GM10248 (cell line): ENCODE results near the gene LSM12.
"Not testable (repeated sequence)": the region's sequence is repeated elsewhere in the genome, so short reads cannot be mapped to it uniquely, and the experiment has no call there.

Experiments used
- CTCF ChIA-PET: fragments of 300-600 bp; sonication (Branson Sonifier 250); formaldehyde crosslinking; extraction: SDS; loops from one replicate; lab custom pipeline; 2021; ENCODE audit warnings: antibody characterized with exemption; lab: Yijun Ruan, JAX
- POLR2A ChIA-PET: fragments of 350-650 bp; sonication (Branson Sonifier 250); formaldehyde crosslinking; extraction: SDS; loops from one replicate; lab custom pipeline; 2020; ENCODE audit warnings: antibody characterized with exemption; lab: Yijun Ruan, JAX
- DNase-seq: peaks from one replicate; pipeline ENCODE4 v3.0.0; 2012; ENCODE audit errors: extremely low spot score
- TF ChIP-seq, protein P1 (sequence below): IDR thresholded peaks from 2 replicates; pipeline ENCODE4 v1.5.1; 2012; ENCODE audit warnings: mild to moderate bottlenecking, low read depth; ENCODE audit errors: extremely low read depth, missing control alignments, control extremely low read depth

LSM12 gene

DNA sequence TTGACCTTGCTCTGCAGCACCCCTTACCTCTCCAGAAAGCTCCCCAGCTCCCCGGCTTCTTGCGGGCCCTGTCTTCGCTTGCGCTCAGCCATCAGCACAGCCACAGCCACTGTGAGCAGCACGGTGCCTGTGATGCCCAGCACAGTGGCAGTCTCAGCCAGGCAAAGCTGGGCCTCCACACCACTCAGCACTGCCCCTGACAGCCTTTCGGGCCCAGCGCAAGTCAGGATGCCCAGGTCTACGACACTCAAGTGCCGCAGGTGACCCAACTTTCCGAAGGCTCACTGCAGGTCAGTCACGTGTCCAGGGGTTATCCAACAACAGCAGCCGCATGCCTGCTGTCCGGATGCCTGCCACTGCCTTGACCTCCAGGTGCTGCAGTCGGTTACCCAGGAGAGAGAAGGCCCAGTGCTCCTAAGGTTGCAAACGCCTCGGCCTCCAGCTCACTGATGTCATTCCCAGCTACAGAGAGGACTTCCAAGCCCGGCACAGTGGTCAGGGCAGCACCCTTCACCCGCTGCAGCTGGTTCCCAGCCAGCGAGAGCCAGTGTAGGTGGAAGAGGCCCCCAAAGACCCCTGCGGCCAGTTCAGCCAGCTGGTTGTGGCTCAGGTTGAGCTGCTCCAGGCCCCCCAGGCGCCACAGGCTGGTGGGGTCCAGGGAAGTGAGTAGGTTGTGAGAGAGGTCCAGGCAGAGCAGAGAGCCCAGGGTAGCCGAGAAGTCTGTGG lies 42.8 kb downstream of the LSM12 start:
- POLR2A ChIA-PET: no interaction called here
- no peak for DNase-seq
- CTCF ChIA-PET: interaction anchor here (1.2 to 1.8 kb wide), 4 partner anchors 8 to 92 kb away, joined by 3 to 4 read pairs (median 4); no protein-coding TSS in a partner anchor
- TF ChIP-seq, protein P1, sequence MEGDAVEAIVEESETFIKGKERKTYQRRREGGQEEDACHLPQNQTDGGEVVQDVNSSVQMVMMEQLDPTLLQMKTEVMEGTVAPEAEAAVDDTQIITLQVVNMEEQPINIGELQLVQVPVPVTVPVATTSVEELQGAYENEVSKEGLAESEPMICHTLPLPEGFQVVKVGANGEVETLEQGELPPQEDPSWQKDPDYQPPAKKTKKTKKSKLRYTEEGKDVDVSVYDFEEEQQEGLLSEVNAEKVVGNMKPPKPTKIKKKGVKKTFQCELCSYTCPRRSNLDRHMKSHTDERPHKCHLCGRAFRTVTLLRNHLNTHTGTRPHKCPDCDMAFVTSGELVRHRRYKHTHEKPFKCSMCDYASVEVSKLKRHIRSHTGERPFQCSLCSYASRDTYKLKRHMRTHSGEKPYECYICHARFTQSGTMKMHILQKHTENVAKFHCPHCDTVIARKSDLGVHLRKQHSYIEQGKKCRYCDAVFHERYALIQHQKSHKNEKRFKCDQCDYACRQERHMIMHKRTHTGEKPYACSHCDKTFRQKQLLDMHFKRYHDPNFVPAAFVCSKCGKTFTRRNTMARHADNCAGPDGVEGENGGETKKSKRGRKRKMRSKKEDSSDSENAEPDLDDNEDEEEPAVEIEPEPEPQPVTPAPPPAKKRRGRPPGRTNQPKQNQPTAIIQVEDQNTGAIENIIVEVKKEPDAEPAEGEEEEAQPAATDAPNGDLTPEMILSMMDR: no peak

DNA sequence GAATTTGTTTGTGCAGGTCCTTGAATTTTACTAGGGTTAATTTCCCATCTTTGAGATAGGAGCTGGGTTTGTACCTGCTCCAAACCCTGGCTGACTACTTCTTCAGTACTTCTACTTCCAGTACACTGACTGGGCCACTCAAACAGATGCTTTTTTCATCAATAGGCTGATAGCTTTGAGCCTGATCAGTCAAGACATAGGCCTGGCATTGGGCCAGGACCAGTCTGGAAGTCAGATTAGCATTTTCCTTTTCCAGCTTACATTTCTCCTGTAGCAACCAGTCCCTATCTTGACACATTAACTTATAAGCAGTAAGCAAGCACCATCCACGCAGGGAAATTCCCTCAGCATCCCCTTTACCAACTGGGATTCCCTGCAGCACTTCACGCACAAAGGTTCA lies 44.2 kb downstream of the LSM12 start:
- ChIA-PET CTCF (interaction anchor here (1.0 to 2.4 kb wide), 4 partner anchors 13 to 78 kb away, joined by 3 to 6 read pairs (median 4); no protein-coding TSS in a partner anchor), POLR2A (interaction anchor here (0.6 kb wide), 1 partner anchor 33 kb away, joined by 3 read pairs; no protein-coding TSS in a partner anchor)
- TF ChIP-seq, protein P1: no peak
- no peak for DNase-seq

DNA sequence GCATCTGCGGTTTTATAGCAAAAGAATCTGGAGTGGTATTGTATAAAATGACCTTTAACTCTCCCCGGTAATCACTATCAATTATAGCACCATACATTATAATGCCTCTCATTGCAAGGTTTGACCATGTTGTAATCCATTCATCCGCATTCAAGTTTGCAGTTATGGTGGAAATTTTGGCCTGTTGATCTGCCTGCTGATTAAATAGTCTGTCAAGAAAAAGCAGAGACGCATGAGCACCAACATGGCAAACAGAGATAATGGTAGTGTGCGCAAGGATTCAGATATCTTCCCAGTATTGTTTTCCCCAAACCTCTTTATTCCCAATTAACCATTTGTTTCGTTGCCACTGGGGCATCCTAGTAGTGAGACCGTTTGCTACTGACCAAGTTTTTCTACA lies 45.2 kb downstream of the LSM12 start:
- DNase-seq, POLR2A ChIA-PET: not testable (repeated sequence)
- CTCF ChIA-PET: interaction anchor here (1.0 to 2.4 kb wide), 3 partner anchors 12 to 77 kb away, joined by 3 to 6 read pairs (median 5); no protein-coding TSS in a partner anchor

DNA sequence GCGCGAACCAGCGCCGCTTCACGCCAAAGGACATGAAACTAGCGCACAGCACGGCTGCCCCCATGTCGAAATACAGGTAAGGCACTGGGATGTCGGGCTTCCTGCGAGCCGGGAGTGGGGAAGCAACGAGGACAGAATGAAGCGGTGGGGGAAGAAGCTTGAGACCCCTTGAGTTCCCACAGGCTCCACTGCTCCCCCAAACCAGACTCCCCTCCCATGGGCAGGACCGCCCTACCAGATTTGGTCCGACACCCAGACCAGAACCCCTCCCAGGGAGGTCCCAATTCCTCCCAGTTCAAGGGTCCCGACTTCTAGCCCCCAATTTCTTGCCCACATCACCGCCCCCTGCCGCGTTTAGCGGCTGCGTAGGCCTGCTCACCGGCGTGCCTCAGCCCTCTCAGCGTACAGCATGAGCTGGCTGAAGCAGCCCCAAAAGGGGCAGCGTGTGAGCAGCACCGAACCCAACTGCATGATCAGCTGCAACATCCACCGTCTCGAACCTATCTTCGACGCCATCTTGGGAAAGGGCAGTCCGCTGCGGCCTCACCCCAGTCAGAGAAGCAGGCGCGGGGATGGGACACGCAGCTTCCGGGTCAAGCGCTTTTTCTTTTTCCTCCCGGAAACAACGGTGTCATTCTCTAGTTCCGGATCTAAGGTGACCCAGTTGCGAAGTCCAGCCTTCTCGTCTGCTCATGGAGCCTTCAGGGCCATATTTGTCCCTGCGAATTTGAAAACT lies 51.9 kb downstream of the LSM12 start, which contains the start of gene TMEM101:
Gene TMEM101, minus strand, starts transcription at position 527 of the 736 bp plus-strand sequence. Its CDS starts 11 bp downstream, at position 516.
- peak; percentile 96 for DNase-seq
- ChIA-PET POLR2A (no interaction called here), CTCF (interaction anchor here (1.2 to 1.3 kb wide), 2 partner anchors 28 to 331 kb away, joined by 3 read pairs; partner anchors contain the start of gene GRN)
- TF ChIP-seq, protein P1: no peak

DNA sequence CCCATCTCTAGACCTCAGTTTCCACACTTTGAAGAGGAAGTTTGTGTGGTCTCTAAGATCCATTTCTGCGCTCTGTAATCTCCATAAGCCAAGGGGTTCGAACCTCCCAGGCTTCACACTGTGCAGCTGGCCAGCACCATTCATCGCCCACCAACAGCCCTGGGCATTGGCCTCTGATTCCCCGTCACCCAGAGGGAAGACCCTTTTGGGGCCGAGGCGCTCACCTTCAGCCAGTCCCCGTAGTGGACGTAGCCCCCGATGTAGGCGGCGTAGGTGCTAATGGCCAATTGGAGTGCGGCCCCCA lies 52.4 kb downstream of the LSM12 start:
- POLR2A ChIA-PET: no interaction called here
- DNase-seq: no peak
- TF ChIP-seq, protein P1: no peak
- CTCF ChIA-PET: interaction anchor here (1.2 to 1.3 kb wide), 2 partner anchors 27 to 331 kb away, joined by 3 read pairs; partner anchors contain the start of gene GRN

DNA sequence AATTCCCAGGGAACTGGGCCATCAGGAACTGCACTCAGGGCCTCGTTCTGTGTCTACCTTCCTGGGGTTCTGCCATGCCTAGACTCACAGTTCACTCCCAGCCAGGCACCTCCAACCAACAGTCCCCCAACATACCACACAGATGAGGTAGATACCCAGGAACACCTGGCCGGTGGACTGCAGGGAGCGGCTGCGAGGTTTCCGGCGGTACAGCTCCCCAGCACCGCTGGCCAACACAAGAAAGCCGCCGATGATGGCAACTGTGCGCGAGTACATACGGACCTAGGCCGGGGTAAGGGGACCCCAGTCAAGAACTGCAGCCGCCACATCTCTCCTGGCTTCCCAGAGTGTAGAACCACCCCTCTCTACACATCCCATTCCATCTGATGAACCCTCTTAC lies 53.6 kb downstream of the LSM12 start:
- POLR2A ChIA-PET: no interaction called here
- DNase-seq: no peak
- CTCF ChIA-PET: interaction anchor here (1.5 kb wide), 1 partner anchor 156 kb away, joined by 4 read pairs; no protein-coding TSS in a partner anchor
- TF ChIP-seq, protein P1: no peak
